Mesendoderm (in vitro differentiated cells): Measurements from ENCODE around the gene TTC23L.
"Not testable (repeated sequence)": the region's sequence is repeated elsewhere in the genome, so short reads cannot be mapped to it uniquely, and the experiment has no call there.

Source experiments
- DNase-seq: peaks from one replicate; pipeline ENCODE4 v3.0.0; 2013
- H2AK5ac ChIP-seq: 2 replicates; pipeline ENCODE4 v1.6.1; 2013; ENCODE audit warnings: low read length, inconsistent platforms
- H2BK120ac ChIP-seq: 2 replicates; pipeline ENCODE4 v1.6.1; 2013; ENCODE audit warnings: low read depth, mild to moderate bottlenecking, low read length, moderate library complexity, mixed read lengths
- H2BK15ac ChIP-seq: replicated peaks from 2 replicates; pipeline ENCODE4 v1.6.1; 2013; ENCODE audit warnings: low read depth, mild to moderate bottlenecking, moderate library complexity
- H2BK5ac ChIP-seq: 2 replicates; pipeline ENCODE4 v1.6.1; 2013; ENCODE audit warnings: low read length, inconsistent platforms
- H3K18ac ChIP-seq: 2 replicates; pipeline ENCODE4 v1.6.1; 2013; ENCODE audit warnings: mild to moderate bottlenecking, low read length, mixed read lengths
- H3K23ac ChIP-seq: one replicate; pipeline ENCODE4 v1.6.1; 2013; ENCODE audit warnings: low read length
- H3K27ac ChIP-seq: 2 replicates; pipeline ENCODE4 v1.5.1; 2013; ENCODE audit warnings: low read depth, mild to moderate bottlenecking, inconsistent platforms, low read length, moderate library complexity
- H3K27me3 ChIP-seq: 2 replicates; pipeline ENCODE4 v1.6.1; 2013; ENCODE audit warnings: low read length, control low read depth, mild to moderate bottlenecking, inconsistent platforms; ENCODE audit not compliant: insufficient read depth, poor library complexity
- H3K36me3 ChIP-seq: 2 replicates; pipeline ENCODE4 v1.6.1; 2013; ENCODE audit warnings: low read length, inconsistent platforms; ENCODE audit not compliant: control insufficient read depth, insufficient read depth
- H3K4ac ChIP-seq: one replicate; pipeline ENCODE4 v1.6.1; 2013; ENCODE audit warnings: low read depth, mild to moderate bottlenecking, low read length, moderate library complexity
- H3K4me1 ChIP-seq: 2 replicates; pipeline ENCODE4 v1.6.1; 2013; ENCODE audit warnings: low read depth, low read length, inconsistent platforms; ENCODE audit not compliant: control insufficient read depth
- H3K4me2 ChIP-seq: 2 replicates; pipeline ENCODE4 v1.6.1; 2013; ENCODE audit warnings: low read length
- H3K4me3 ChIP-seq: 2 replicates; pipeline ENCODE4 v1.5.1; 2013; ENCODE audit warnings: mild to moderate bottlenecking, low read length
- H3K56ac ChIP-seq: one replicate; pipeline ENCODE4 v1.6.1; 2013; ENCODE audit warnings: low read length
- H3K79me1 ChIP-seq: 2 replicates; pipeline ENCODE4 v1.6.1; 2013; ENCODE audit warnings: low read length, inconsistent platforms
- H3K79me2 ChIP-seq: 2 replicates; pipeline ENCODE4 v1.6.1; 2013; ENCODE audit warnings: mild to moderate bottlenecking, low read length; ENCODE audit not compliant: control insufficient read depth, insufficient read depth
- H3K9ac ChIP-seq: 2 replicates; pipeline ENCODE4 v1.6.1; 2013; ENCODE audit warnings: low read length, inconsistent platforms
- H4K5ac ChIP-seq: one replicate; pipeline ENCODE4 v1.6.1; 2013; ENCODE audit warnings: low read length
- H4K8ac ChIP-seq: one replicate; pipeline ENCODE4 v1.6.1; 2013; ENCODE audit warnings: low read depth, mild to moderate bottlenecking, control low read depth, low read length, moderate library complexity
- WGBS: extraction: QIAGEN DNeasy Blood & Tissue Kit; methylation state at CpG from one replicate; pipeline ENCODE4 v1.1.7; 2013; ENCODE audit warnings: low lambda C conversion rate, missing lambda C conversion rate; ENCODE audit not compliant: insufficient coverage; ENCODE audit errors: extremely low coverage; 5-methylcytosine and 5-hydroxymethylcytosine counted together

The TTC23L gene

DNA sequence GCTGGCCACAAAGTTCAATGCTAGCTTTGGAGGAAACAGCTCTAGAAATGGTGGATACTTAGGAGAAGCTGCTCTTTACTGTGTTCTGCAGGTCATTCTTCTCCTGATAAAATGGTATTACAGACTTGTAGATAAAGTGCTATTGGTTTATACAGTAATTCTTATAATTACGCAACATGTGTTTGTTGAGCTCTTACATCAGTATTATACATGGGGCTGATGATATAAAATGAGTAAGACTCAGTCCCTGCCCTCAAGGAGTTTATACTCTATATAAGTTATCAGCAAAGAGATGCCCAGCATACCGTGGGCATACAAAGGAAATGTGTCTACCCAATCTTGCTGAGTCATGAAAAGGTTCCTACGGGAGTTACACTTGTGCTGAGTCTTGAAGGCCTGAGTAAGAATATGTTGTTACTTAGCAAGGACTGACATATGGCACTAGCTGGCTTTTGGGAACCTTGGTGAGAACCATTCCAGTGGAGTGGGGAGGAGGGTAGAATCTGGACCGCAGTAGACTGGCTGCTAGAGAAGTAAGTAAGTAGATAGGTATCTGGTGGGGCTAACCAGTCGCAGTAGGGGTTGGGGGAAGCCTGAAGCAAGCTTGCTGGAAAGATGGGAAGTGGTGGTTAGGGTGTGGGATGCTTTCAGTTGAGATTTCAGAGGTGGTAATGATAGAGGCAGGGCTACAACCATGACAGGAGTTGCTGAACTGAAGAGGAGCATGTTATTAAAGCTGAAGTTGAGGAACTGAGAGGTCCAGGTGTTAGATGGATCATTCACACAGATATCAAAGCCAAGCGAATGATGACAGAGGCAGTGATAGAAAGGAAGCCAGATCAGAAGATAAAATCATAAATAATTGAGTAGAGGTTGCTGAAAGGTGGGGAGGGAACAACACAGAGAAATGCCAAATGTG is 11.1 kb upstream of the TTC23L start:
- Histone ChIP-seq H3K4me3 (no peak overlapping the region), H3K79me2 (no peaks in the 10 kb centered on the region), H3K27me3 (no peaks in the 10 kb centered on the region), H2BK120ac (no peak overlapping the region), H4K8ac (no peak overlapping the region), H3K23ac (no peak overlapping the region), H3K36me3 (peaks cover 13% of the 10 kb centered on the region), H2AK5ac (no peak overlapping the region), H3K4me1 (no peaks in the 10 kb centered on the region), H3K9ac (no peak overlapping the region), H3K4ac (no peak overlapping the region), H3K4me2 (no peak overlapping the region), H3K56ac (no peak overlapping the region), H4K5ac (no peak overlapping the region), H3K79me1 (no peaks in the 10 kb centered on the region), H3K18ac (no peak overlapping the region), H3K27ac (no peak overlapping the region), H2BK15ac (no peak overlapping the region), H2BK5ac (no peak overlapping the region)
- no peak for DNase-seq
- WGBS, result no CpG with 5 or more reads among the region's 6 CpGs

DNA sequence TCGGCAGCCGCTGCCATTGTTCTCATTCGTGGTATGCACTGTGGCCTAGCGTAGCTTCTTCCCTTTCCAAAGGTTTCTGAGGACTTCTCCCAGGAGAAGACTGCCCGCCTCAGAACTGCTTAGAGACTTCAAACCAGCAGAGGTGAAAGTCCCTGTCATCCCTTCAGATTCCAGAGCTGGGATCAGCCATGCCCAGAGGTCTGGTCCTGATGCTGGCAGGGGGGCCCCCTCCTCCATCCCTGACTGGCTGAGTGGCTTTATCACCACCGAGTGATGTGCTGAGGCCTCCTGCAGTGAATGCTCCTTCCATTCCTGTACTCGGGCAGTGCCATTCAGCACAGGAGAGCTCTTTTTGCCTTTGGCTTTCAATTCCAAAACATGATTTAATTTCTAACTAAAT is 8.1 kb upstream of the TTC23L start:
- peak; percentile 20 for DNase-seq
- not testable (repeated sequence) for H3K27me3 ChIP-seq, H2BK5ac ChIP-seq, H3K18ac ChIP-seq, H2AK5ac ChIP-seq, H4K5ac ChIP-seq, H3K4me1 ChIP-seq, H3K4me3 ChIP-seq, H3K4me2 ChIP-seq, H2BK120ac ChIP-seq, H3K4ac ChIP-seq, H3K56ac ChIP-seq, H3K27ac ChIP-seq, H2BK15ac ChIP-seq, H3K23ac ChIP-seq, H4K8ac ChIP-seq, H3K79me1 ChIP-seq, H3K9ac ChIP-seq, H3K79me2 ChIP-seq
- no CpG with 5 or more reads among the region's 7 CpGs for WGBS
- H3K36me3 ChIP-seq, result peaks cover 11% of the 10 kb centered on the region

DNA sequence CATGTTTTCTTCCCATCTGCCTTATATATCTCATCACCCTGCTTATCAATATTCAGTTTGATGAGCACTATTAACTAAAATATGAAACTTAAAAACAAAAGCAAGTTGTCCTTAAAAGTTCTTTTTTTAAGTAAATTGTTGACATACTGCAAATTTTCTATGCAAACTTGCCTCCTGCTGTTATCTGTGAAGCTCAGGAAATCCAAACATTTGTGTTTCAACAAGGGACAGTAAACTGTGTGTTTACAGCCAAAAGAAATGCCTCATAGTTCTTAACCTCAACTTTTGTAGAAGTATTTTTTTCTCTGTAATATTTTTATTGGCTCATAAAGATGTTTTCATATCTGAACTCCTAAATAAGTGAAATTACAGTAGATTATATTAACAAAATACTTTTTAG is 7.7 kb upstream of the TTC23L start:
- H2BK120ac ChIP-seq, result no peak overlapping the region
- H3K27me3 ChIP-seq, result no peaks in the 10 kb centered on the region
- no peak overlapping the region for H3K9ac ChIP-seq
- no peak overlapping the region for H3K56ac ChIP-seq
- DNase-seq, result no peak
- no peak overlapping the region for H3K4ac ChIP-seq
- no peak overlapping the region for H4K5ac ChIP-seq
- no peak overlapping the region for H4K8ac ChIP-seq
- H3K27ac ChIP-seq, result no peak overlapping the region
- no peaks in the 10 kb centered on the region for H3K79me2 ChIP-seq
- no peak overlapping the region for H3K18ac ChIP-seq
- H3K4me1 ChIP-seq, result no peaks in the 10 kb centered on the region
- H3K4me3 ChIP-seq, result no peak overlapping the region
- no peaks in the 10 kb centered on the region for H3K79me1 ChIP-seq
- H2BK5ac ChIP-seq, result no peak overlapping the region
- no peak overlapping the region for H3K23ac ChIP-seq
- no peak overlapping the region for H3K4me2 ChIP-seq
- H2AK5ac ChIP-seq, result no peak overlapping the region
- H3K36me3 ChIP-seq, result peaks cover 11% of the 10 kb centered on the region
- H2BK15ac ChIP-seq, result no peak overlapping the region

DNA sequence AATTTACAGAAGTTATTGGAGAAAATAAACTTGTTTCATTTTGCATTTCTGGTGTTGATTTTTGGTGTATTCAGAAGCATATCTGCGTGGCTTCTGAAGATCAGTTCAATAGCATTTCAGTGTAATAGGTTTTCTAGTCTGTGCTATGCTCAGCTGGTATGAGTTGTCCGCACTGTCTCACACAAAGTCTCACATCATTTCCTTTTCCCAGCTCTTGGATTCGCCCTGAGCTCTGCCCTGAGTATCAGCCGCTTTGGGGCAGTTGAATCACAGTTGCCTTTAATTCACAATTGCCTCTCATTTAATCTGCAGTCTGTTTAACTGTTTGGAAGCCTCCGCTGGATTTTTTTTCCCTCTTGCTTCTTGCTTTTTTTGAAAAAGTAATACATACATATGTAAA is 6.4 kb upstream of the TTC23L start:
- peaks cover 7% of the 10 kb centered on the region for H3K36me3 ChIP-seq

DNA sequence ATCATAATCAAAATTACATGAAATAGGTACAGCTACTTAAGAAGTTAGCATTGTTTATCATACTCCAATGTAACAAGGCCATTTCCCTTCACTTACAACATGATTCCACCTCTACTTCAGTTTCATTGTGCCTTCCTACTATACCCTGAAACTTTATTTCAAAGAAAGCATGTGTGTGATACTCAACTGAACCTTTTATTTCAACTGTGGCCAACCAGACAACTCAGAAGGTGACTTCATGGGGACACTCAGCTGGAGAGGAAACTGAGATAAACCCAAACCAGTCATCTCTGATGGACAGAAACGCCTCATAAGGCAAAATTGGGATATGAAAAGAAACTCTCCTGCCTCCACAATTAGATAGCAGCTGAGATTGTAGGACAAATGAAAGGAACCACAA is 5.9 kb upstream of the TTC23L start:
- H3K4me1 ChIP-seq, result no peaks in the 10 kb centered on the region
- no peak for DNase-seq
- no peak overlapping the region for H3K4me3 ChIP-seq
- H3K79me2 ChIP-seq, result no peaks in the 10 kb centered on the region
- H3K79me1 ChIP-seq, result no peaks in the 10 kb centered on the region
- no peaks in the 10 kb centered on the region for H3K27me3 ChIP-seq
- WGBS, result no CpG with 5 or more reads among the region's 1 CpG
- H2AK5ac ChIP-seq, result no peak overlapping the region
- H2BK15ac ChIP-seq, result no peak overlapping the region
- H3K27ac ChIP-seq, result no peak overlapping the region
- no peak overlapping the region for H3K4me2 ChIP-seq
- no peak overlapping the region for H4K8ac ChIP-seq
- H3K36me3 ChIP-seq, result peaks cover 3% of the 10 kb centered on the region
- H2BK120ac ChIP-seq, result no peak overlapping the region
- no peak overlapping the region for H4K5ac ChIP-seq
- no peak overlapping the region for H3K23ac ChIP-seq
- H3K9ac ChIP-seq, result no peak overlapping the region
- H3K56ac ChIP-seq, result no peak overlapping the region
- H3K18ac ChIP-seq, result no peak overlapping the region
- H2BK5ac ChIP-seq, result no peak overlapping the region
- H3K4ac ChIP-seq, result no peak overlapping the region

More for the DNA sequence above, 6.4 kb upstream of the TTC23L start:
- Histone ChIP-seq H3K79me1 (no peaks in the 10 kb centered on the region), H3K27ac (no peak overlapping the region), H4K5ac (no peak overlapping the region), H2BK15ac (no peak overlapping the region), H3K9ac (no peak overlapping the region), H3K4me1 (no peaks in the 10 kb centered on the region), H3K56ac (no peak overlapping the region), H4K8ac (no peak overlapping the region), H3K79me2 (no peaks in the 10 kb centered on the region), H2BK120ac (no peak overlapping the region), H3K4me3 (no peak overlapping the region), H2BK5ac (no peak overlapping the region), H3K4me2 (no peak overlapping the region), H3K23ac (no peak overlapping the region), H3K4ac (no peak overlapping the region), H3K18ac (no peak overlapping the region), H3K27me3 (no peaks in the 10 kb centered on the region), H2AK5ac (no peak overlapping the region)
- WGBS, result no CpG with 5 or more reads among the region's 5 CpGs
- DNase-seq, result no peak
